Panc1 (cell line): ENCODE results near the gene TMEM184C.

Experiments
- POLR2AphosphoS5 ChIP-seq: IDR thresholded peaks from 2 replicates; pipeline ENCODE4 v1.6.1; 2012; ENCODE audit warnings: mild to moderate bottlenecking, low read depth, low read length, moderate library complexity
- TCF7L2 ChIP-seq: IDR thresholded peaks from 2 replicates; pipeline ENCODE4 v1.6.1; 2011; ENCODE audit warnings: mild to moderate bottlenecking, low read depth, low read length, inconsistent platforms
- TF ChIP-seq, protein P1 (sequence below): fragments of 450-650 bp; IDR thresholded peaks from 2 replicates; pipeline ENCODE4 v1.5.1; 2017; ENCODE audit warnings: mild to moderate bottlenecking

- TF ChIP-seq, protein P1, sequence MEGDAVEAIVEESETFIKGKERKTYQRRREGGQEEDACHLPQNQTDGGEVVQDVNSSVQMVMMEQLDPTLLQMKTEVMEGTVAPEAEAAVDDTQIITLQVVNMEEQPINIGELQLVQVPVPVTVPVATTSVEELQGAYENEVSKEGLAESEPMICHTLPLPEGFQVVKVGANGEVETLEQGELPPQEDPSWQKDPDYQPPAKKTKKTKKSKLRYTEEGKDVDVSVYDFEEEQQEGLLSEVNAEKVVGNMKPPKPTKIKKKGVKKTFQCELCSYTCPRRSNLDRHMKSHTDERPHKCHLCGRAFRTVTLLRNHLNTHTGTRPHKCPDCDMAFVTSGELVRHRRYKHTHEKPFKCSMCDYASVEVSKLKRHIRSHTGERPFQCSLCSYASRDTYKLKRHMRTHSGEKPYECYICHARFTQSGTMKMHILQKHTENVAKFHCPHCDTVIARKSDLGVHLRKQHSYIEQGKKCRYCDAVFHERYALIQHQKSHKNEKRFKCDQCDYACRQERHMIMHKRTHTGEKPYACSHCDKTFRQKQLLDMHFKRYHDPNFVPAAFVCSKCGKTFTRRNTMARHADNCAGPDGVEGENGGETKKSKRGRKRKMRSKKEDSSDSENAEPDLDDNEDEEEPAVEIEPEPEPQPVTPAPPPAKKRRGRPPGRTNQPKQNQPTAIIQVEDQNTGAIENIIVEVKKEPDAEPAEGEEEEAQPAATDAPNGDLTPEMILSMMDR = no peak
- no peak for TF ChIP-seq TCF7L2
- no peak for TF ChIP-seq POLR2AphosphoS5
These were observed 31.5 kb downstream of the TMEM184C start for GRCh38 chr4:147648656-147649055.
